GM18861 (cell line): Measurements from ENCODE around the gene CYP2B6.
"Not testable (repeated sequence)": the region's sequence is repeated elsewhere in the genome, so short reads cannot be mapped to it uniquely, and the experiment has no call there.

Experiments
- ATAC-seq: cut with Tn5 transposase; IDR thresholded peaks from one replicate; pipeline ENCODE4 v1.9.1; 2021; ENCODE audit not compliant: unreplicated experiment

The CYP2B6 gene

DNA sequence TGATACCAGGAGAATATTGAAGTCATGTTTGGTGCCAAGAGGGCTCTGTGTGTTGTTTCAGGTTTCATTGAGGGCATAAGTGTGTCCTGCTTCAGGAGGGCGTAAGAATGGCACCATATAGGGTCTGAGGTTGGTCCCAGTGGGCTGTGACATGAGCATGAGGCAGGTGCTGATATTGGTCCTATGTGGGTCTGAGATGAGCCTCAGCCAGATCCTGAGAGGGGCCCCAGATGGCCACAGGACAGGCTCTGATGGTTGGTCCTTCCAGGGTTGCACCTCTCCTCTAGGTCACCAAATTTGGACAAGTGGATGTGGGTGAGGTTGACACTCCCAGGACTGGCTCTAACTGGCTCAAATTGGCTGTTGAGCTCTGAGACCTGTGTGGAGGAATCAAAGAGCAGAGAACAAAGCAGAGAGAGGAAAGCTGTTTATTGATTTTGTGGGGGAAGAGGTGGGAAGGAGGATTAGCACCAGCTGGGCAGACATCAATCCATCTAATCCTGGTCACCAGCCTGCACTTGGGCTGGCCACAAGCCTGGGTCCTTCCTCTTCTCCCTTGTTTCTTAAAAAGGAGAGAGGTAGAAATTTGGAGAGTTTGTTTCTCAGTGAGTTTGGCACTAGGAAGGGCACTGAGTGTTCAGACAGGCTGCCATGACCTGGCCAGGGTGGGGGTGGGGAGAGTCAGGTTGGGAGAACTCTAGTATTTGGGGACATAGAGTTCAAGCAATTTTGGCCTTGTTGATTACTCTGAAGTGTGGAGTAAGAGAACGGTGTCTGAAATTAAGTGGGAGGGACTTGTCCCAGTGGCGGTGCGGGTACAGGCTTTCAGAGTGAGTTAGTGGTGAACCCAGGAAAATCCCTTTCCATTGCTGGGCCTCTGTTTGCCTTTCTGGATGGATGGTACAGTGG, 38.7 kb downstream of the CYP2B6 start:
- ATAC-seq: no peak

DNA sequence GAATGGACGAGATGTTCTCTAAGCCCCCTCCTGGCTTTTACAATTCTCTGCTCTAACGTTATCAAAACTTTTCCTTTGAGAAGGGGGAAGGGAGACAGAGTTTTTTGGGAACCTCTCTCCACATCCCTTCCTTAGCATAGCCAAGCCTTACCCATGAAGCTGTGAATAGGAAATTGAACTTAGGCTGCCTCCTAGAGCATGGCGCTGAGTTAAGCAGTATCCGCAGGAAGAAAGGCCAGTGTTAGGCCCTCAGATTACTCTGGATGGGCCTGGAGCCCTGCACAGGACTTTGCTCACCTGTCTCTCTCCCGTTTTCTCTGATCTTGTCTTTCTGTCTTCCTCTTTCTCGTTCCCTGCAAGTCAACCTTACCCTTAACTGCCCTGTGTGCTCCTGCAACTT, 39.6 kb downstream of the CYP2B6 start:
- ATAC-seq: no peak

DNA sequence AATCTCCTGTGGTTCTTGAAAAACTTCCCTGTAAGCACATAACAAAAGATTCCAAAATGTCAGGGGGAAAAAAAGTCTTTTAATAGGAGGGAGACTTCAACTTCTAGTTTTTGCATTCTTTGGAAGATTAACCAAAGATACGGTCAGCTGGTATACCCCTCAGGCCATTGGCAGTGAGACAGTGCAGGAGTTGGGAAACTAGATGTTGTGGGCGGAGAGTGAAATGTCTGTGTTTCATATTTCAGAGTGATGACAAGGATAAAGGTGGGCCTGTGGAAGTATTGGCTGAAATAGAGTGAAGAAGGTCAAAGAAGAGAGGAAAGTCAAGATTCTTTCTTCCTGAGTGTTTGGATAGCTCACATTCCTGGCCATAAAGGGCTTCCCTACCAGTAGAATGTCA, 40.8 kb downstream of the CYP2B6 start:
- no peak for ATAC-seq

DNA sequence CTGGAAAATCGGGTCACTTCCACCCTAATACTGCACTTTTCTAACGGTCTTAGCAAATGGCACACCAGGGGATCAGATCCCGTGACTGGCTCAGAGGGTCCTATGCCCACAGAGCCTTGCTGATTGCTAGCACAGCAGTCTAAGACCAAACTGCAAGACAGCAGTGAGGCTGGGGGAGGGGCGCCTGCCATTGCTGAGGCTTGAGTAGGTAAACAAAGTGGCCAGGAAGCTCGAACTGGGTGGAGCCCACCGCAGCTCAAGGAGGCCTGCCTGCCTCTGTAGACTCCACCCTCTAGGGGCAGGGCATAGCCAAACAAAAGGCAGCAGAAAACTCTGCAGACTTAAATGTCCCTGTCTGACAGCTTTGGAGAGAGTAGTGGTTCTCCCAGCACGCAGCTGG, 42.2 kb downstream of the CYP2B6 start:
- not testable (repeated sequence) for ATAC-seq

DNA sequence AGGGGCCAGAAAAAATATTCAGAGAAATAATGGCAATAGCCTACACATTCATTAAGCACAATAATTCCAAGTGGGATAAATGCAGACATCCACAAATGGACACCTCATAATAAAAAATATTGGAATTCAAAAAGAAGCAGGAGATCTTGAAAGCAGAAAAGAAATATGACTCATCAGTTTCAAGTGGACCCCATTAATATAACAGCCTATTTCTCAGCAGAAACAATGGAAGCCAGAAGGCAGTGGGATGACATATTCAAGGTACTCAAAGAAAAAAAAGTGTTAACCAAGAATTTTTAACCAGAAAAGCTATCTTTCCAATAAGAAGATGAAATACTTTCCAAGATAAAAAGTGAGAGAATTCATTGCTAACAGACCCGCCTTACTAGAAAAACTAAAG, 48.7 kb downstream of the CYP2B6 start:
- no peak for ATAC-seq

DNA sequence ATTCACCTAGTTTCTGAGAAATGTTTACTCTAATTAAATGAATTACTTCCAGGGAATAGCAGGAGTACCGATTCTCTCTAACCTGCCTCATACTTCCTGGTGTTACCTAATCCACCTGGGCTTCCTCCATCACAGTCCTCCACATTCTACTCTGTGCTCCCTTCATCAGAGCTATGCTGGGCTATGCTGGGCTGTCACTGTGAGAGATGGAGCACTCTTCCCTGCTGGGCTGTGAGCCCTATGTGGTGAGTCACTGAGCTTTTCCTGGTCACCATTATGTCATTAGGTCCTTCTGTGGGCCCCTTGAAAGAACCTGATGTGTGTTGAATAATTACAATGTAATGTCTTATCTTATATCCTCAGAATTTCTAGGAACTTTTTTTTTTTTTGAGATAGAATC, 54.0 kb downstream of the CYP2B6 start:
- not testable (repeated sequence) for ATAC-seq

DNA sequence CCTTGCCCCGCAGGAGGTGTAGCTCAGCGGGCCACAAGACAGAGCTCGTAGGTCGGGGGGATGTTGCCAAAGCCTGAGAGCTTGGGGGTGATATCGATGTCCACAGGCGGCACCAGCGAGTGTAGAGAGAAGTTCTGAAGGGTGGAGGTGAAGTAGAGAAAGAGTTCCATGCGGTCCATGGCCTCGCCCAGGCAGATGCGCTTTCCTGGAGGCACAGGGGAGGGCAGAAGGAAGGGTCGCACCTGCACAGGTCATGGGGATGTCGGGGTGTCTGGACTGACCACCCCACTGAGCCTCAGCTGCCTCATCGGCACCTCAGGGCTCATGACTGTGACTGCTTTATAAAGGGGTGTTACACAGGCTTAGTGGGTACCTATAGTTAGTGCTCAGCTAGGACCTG, 59.3 kb downstream of the CYP2B6 start:
- no peak for ATAC-seq

DNA sequence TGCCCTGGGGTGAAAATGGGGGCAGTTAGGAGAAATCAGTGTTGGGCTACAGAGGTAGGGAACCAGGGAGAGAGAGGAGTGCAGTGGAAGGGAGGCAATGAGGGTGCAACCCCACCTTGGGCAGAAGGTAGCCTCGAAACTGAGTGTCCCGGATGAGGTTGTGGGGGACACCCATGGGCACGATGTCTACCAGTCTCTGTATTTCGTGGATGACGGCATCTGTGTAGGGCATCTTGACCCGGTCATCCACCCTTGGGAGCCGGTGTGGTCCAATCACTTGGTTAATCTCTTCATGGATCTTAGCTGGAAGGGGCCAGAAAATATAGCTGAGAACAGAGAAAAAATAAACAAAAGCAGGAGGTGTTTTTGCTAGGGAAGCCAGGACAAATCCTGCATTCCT, 61.1 kb downstream of the CYP2B6 start:
- not testable (repeated sequence) for ATAC-seq

DNA sequence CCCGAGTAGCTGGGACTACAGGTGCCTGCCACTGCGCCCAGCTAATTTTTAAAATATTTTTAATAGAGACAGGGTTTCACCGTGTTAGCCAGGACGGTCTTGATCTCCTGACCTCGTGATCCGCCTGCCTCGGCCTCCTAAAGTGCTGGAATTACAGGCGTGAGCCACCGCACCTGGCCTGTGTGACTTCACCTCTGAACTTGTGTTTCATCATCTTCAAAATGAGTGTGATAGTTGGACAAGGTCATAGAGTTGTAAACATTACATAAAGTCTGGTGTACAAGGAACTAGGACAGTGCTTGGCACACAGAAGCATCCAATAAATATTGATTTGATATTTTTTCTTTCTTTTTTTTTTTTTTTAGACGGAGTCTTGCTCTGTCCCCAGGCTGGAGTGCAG, 62.2 kb downstream of the CYP2B6 start:
- not testable (repeated sequence) for ATAC-seq

DNA sequence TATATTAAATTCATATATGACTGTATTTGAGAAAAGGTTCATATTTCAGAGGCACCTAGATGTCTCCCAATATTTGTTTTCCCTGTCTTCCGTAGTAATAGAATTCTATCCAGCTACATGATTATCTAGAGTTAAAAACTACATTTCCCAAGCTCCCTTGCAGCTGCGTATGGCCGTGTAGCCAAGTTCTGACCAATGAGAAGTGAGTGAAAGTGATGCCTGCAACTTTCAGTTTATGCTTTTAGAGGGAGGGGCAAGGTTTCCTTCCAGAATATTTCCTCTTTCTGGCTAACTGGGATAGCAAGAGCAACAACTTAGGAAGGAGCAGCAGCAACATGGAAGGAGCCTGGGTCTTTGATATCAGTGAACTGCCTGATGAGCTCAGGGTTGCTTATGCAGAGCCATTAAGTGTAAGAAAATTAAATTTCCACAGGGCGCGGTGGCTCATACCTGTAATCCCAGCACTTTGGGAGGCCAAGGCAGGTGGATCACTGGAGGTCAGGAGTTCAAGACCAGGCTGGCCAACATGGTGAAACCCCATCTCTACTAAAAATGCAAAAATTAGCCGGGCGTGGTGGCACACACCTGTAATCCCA, 74.0 kb downstream of the CYP2B6 start:
- no peak for ATAC-seq
